Measurements from ENCODE around the gene STAM.

GRCh38 chr10:17626656-17627055 is 17.3 kb upstream of the STAM start:
- TF ChIP-seq POLR2A (IDR thresholded peaks at IDR 0.05) (no peak), CTCF (IDR thresholded peaks at IDR 0.05) (no peak)

All from thyroid gland (tissue), 4 donors.